T-helper 1 cell (primary cell): ENCODE data around the gene CDC42SE2.
"Not testable (repeated sequence)": the region's sequence is repeated elsewhere in the genome, so short reads cannot be mapped to it uniquely, and the experiment has no call there.

Experiments
- DNase-seq, 5 donors: peaks; one replicate each; pipeline ENCODE4 v3.0.0-alpha.2; 2012 to 2020

The CDC42SE2 gene

GRCh38 chr5:131367219-131367860 is 103.5 kb downstream of the CDC42SE2 start:
- no peak for DNase-seq

- DNase-seq = no peak
Observed at GRCh38 chr5:131368866-131369265, 105.0 kb downstream of the CDC42SE2 start.

GRCh38 chr5:131369558-131369957 is 105.7 kb downstream of the CDC42SE2 start:
- DNase-seq = no peak

GRCh38 chr5:131371835-131372234 is 108.0 kb downstream of the CDC42SE2 start:
- no peak for DNase-seq

- DNase-seq = no peak
Observed at GRCh38 chr5:131373265-131373664, 109.4 kb downstream of the CDC42SE2 start.

- no peak for DNase-seq
Observed at GRCh38 chr5:131375351-131375750, 111.5 kb downstream of the CDC42SE2 start.

- no peak for DNase-seq
Observed at GRCh38 chr5:131377346-131377745, 113.5 kb downstream of the CDC42SE2 start.

- no peak for DNase-seq
Observed at GRCh38 chr5:131377785-131378325, 114.0 kb downstream of the CDC42SE2 start.

- peak in 1 of 5 donors; percentile 55 for DNase-seq
Observed at GRCh38 chr5:131378721-131379541, 115.1 kb downstream of the CDC42SE2 start.

- DNase-seq = peak; percentile 52 to 91 (median 60)
Observed at GRCh38 chr5:131379723-131380122, 115.9 kb downstream of the CDC42SE2 start.

GRCh38 chr5:131380238-131380637 is 116.4 kb downstream of the CDC42SE2 start:
- DNase-seq = not testable (repeated sequence)

- no peak for DNase-seq
Observed at GRCh38 chr5:131381021-131381420, 117.2 kb downstream of the CDC42SE2 start.

- DNase-seq = peak in 1 of 5 donors; percentile 61
Observed at GRCh38 chr5:131381777-131382176, 117.9 kb downstream of the CDC42SE2 start.

- DNase-seq = peak; percentile 12 to 93 (median 49)
Observed at GRCh38 chr5:131382407-131383395, 118.8 kb downstream of the CDC42SE2 start.

- no peak for DNase-seq
Observed at GRCh38 chr5:131384173-131384572, 120.3 kb downstream of the CDC42SE2 start.

GRCh38 chr5:131384616-131385214 is 120.9 kb downstream of the CDC42SE2 start:
- no peak for DNase-seq

- DNase-seq = no peak
Observed at GRCh38 chr5:131386124-131386523, 122.3 kb downstream of the CDC42SE2 start.

- no peak for DNase-seq
Observed at GRCh38 chr5:131386779-131387178, 122.9 kb downstream of the CDC42SE2 start.

- DNase-seq = no peak
Observed at GRCh38 chr5:131387255-131387654, 123.4 kb downstream of the CDC42SE2 start.

- DNase-seq = peak in 1 of 5 donors; percentile 67
Observed at GRCh38 chr5:131389096-131389868, 125.4 kb downstream of the CDC42SE2 start.

- DNase-seq = no peak
Observed at GRCh38 chr5:131389869-131390265, 126.0 kb downstream of the CDC42SE2 start.
